HCT116 (cell line): ENCODE measurements around the gene GMDS. TPM values are rescaled to one million over a fixed set of nuclear protein-coding genes. Genes with fewer than 3 reads are reported as not detected.

Experiments
- ATAC-seq: fragments of 200-7000 bp; cut with Tn5 transposase; 2 replicates; pipeline ENCODE4 v1.9.1; 2020; ENCODE audit warnings: mild to moderate bottlenecking, moderate library complexity
- BruUV-seq: library from RNA; stranded (reverse); fragments of 400-500 nt; replicated peaks from 2 replicates; lab custom pipeline; 2021; lab: Mats Ljungman, UMichigan
- CTCF ChIA-PET: fragments of 300-600 bp; sonication (Branson Sonifier 250); formaldehyde crosslinking; loops from one replicate; lab custom pipeline; 2021; ENCODE audit warnings: antibody characterized with exemption; lab: Charles Lee
- POLR2A ChIA-PET: fragments of 300-600, 350-600 bp; sonication (Branson Sonifier 250); formaldehyde crosslinking; loops from one replicate; lab custom pipeline; 2021; ENCODE audit warnings: antibody characterized with exemption; lab: Charles Lee
- RAD21 ChIA-PET, 2 experiments: fragments of 300-600 bp; sonication (Branson Sonifier 250); formaldehyde crosslinking; loops; one replicate each; lab custom pipeline; 2023; ENCODE audit warnings: low total read pairs in 2 of 2; ENCODE audit not compliant: uncharacterized antibody in 2 of 2, unreplicated experiment in 2 of 2, low non-redundant PET in 1 of 2; lab: Charles Lee
- DNase-seq: peaks from one replicate; pipeline ENCODE4 v3.0.0-alpha.2; 2010; ENCODE audit warnings: low read depth, low spot score
- H2AFZ ChIP-seq: fragments of 200-600 bp; shearing (Covaris generic), sonication (generic); 2 replicates; pipeline ENCODE4 v1.6.1; 2017; ENCODE audit warnings: low read depth, mixed run types, mixed read lengths, antibody characterized with exemption, low read length; ENCODE audit not compliant: poor library complexity, severe bottlenecking
- H3K27ac ChIP-seq: 2 replicates; pipeline ENCODE4 v1.5.1; 2012; ENCODE audit warnings: low read depth, low read length
- H3K27me3 ChIP-seq: fragments of 200-600 bp; sonication (generic); 2 replicates; pipeline ENCODE4 v1.6.1; 2016; ENCODE audit warnings: mixed run types, low read length, mixed read lengths; ENCODE audit not compliant: insufficient read depth
- H3K36me3 ChIP-seq, 2 experiments: fragments of 200-500 bp in 1 of 2; fragments of 200-600 bp in 1 of 2; sonication (Bioruptor generic) in 1 of 2; sonication (generic) in 1 of 2; 2 replicates each; pipeline versions ENCODE4 v1.5.1 to v1.6.1; 2014 to 2016; ENCODE audit warnings: low read length in 2 of 2, inconsistent platforms in 1 of 2, mixed read lengths in 1 of 2, mixed run types in 1 of 2; ENCODE audit not compliant: insufficient read depth in 2 of 2, control insufficient read depth in 1 of 2
- H3K4me1 ChIP-seq, 2 experiments: fragments of 200-600 bp in 1 of 2; sonication (generic) in 1 of 2; 2 replicates each; pipeline versions ENCODE4 v1.5.1 to v1.6.1; 2012 to 2017; ENCODE audit warnings: low read length in 2 of 2, inconsistent platforms in 1 of 2, mild to moderate bottlenecking in 1 of 2, mixed read lengths in 1 of 2, mixed run types in 1 of 2, moderate library complexity in 1 of 2; ENCODE audit not compliant: insufficient read depth in 2 of 2, control insufficient read depth in 1 of 2
- H3K4me2 ChIP-seq: fragments of 200-600 bp; sonication (generic); 2 replicates; pipeline ENCODE4 v1.6.1; 2017; ENCODE audit warnings: mixed run types, low read length, mixed read lengths
- H3K4me3 ChIP-seq, 2 experiments: fragments of 200-600 bp in 1 of 2; sonication (generic) in 1 of 2; replicated peaks in 1 of 2; 2 replicates each; pipeline ENCODE4 v1.5.1; 2011 to 2016; ENCODE audit warnings: low read length in 2 of 2, control low read depth in 1 of 2, low read depth in 1 of 2, mild to moderate bottlenecking in 1 of 2, mixed read lengths in 1 of 2, mixed run types in 1 of 2
- H3K79me2 ChIP-seq: fragments of 200-600 bp; sonication (generic); 2 replicates; pipeline ENCODE4 v1.6.1; 2017; ENCODE audit warnings: mild to moderate bottlenecking, mixed run types, low read length, moderate library complexity, mixed read lengths; ENCODE audit not compliant: insufficient read depth
- H3K9ac ChIP-seq: fragments of 200-600 bp; sonication (generic); 2 replicates; pipeline ENCODE4 v1.6.1; 2016; ENCODE audit warnings: low read length, mixed read lengths
- H3K9me2 ChIP-seq: fragments of 200-600 bp; sonication (generic), shearing (Covaris generic); 2 replicates; pipeline ENCODE4 v1.6.1; 2017; ENCODE audit warnings: mixed run types, mild to moderate bottlenecking, moderate library complexity; ENCODE audit not compliant: insufficient read depth
- H3K9me3 ChIP-seq, 2 experiments: fragments of 200-500 bp in 1 of 2; fragments of 200-600 bp in 1 of 2; sonication (Bioruptor generic) in 1 of 2; sonication (generic) in 1 of 2; 2 replicates each; pipeline ENCODE4 v1.6.1; 2014 to 2017; ENCODE audit warnings: low read length in 2 of 2, mixed read lengths in 2 of 2, inconsistent platforms in 1 of 2, low read depth in 1 of 2, mild to moderate bottlenecking in 1 of 2, mixed run types in 1 of 2, moderate library complexity in 1 of 2; ENCODE audit not compliant: control insufficient read depth in 1 of 2, insufficient read depth in 1 of 2
- H4K20me1 ChIP-seq: fragments of 200-600 bp; sonication (generic), shearing (Covaris generic); 2 replicates; pipeline ENCODE4 v1.6.1; 2017; ENCODE audit warnings: mixed run types, mild to moderate bottlenecking, moderate library complexity; ENCODE audit not compliant: insufficient read depth
- ATF3 ChIP-seq: IDR thresholded peaks from 2 replicates; pipeline ENCODE4 v1.6.1; 2012
- CBX3 ChIP-seq: IDR thresholded peaks from 2 replicates; pipeline ENCODE4 v1.6.1; 2012; ENCODE audit warnings: low read depth
- CEBPB ChIP-seq: IDR thresholded peaks from 2 replicates; pipeline ENCODE4 v1.6.1; 2012; ENCODE audit warnings: low read depth
- CTCF ChIP-seq, 3 experiments: fragments of 200-600 bp in 1 of 3; sonication (generic) in 1 of 3; IDR thresholded peaks in 2 of 3; conservative IDR thresholded peaks in 1 of 3; 2 replicates each; pipeline ENCODE4 v1.5.1; 2012 to 2017; ENCODE audit warnings: low read depth in 2 of 3, low read length in 2 of 3, antibody characterized with exemption in 1 of 3, borderline replicate concordance in 1 of 3, control low read depth in 1 of 3, mild to moderate bottlenecking in 1 of 3, mixed read lengths in 1 of 3, mixed run types in 1 of 3, moderate library complexity in 1 of 3; ENCODE audit not compliant: insufficient read depth in 1 of 3
- EGR1 ChIP-seq: IDR thresholded peaks from 2 replicates; pipeline ENCODE4 v1.6.1; 2012; ENCODE audit warnings: low read depth
- ELF1 ChIP-seq: IDR thresholded peaks from 2 replicates; pipeline ENCODE4 v1.6.1; 2012; ENCODE audit warnings: low read depth, borderline replicate concordance
- EZH2 ChIP-seq: fragments of 200-600 bp; sonication (generic); IDR thresholded peaks from 2 replicates; pipeline ENCODE4 v1.6.1; 2017; ENCODE audit warnings: antibody characterized with exemption, mixed run types
- EZH2phosphoT487 ChIP-seq: fragments of 200-600 bp; IDR thresholded peaks from 2 replicates; pipeline ENCODE4 v1.6.1; 2018; ENCODE audit warnings: antibody characterized with exemption, borderline replicate concordance
- JUND ChIP-seq: IDR thresholded peaks from 2 replicates; pipeline ENCODE4 v1.6.1; 2012
- MAX ChIP-seq: IDR thresholded peaks from 2 replicates; pipeline ENCODE4 v1.6.1; 2012
- POLR2A ChIP-seq: IDR thresholded peaks from 2 replicates; pipeline ENCODE4 v1.7.0; 2011; ENCODE audit warnings: borderline replicate concordance; ENCODE audit not compliant: insufficient read depth, insufficient read length; ENCODE audit errors: extremely low read depth
- POLR2AphosphoS5 ChIP-seq: IDR thresholded peaks from 2 replicates; pipeline ENCODE4 v1.6.1; 2011; ENCODE audit warnings: mild to moderate bottlenecking, low read depth, low read length, moderate library complexity
- RAD21 ChIP-seq: IDR thresholded peaks from 2 replicates; pipeline ENCODE4 v1.6.1; 2012; ENCODE audit warnings: low read depth, mild to moderate bottlenecking
- REST ChIP-seq: IDR thresholded peaks from 2 replicates; pipeline ENCODE4 v1.6.1; 2012; ENCODE audit warnings: low read depth
- SRF ChIP-seq: IDR thresholded peaks from 2 replicates; pipeline ENCODE4 v1.6.1; 2012; ENCODE audit warnings: low read depth
- TCF7L2 ChIP-seq: IDR thresholded peaks from 2 replicates; pipeline ENCODE4 v1.7.0; 2011; ENCODE audit warnings: borderline replicate concordance, inconsistent platforms; ENCODE audit not compliant: insufficient read depth, insufficient read length; ENCODE audit errors: extremely low read depth
- ZBTB33 ChIP-seq: IDR thresholded peaks from 2 replicates; pipeline ENCODE4 v1.6.1; 2011; ENCODE audit warnings: mild to moderate bottlenecking, low read length, moderate library complexity; ENCODE audit not compliant: insufficient replicate concordance; ENCODE audit errors: extremely low read depth
- ZFX ChIP-seq: fragments of 450-650 bp; IDR thresholded peaks from 2 replicates; pipeline ENCODE4 v1.6.1; 2017
- ZNF274 ChIP-seq: fragments of 200-500 bp; sonication (Bioruptor generic); IDR thresholded peaks from 2 replicates; pipeline ENCODE4 v1.6.1; 2014; ENCODE audit warnings: mild to moderate bottlenecking, low read depth, low read length, inconsistent platforms
- intact Hi-C: fragments of 100-400 bp; cut with micrococcal nuclease; formaldehyde crosslinking; loops from 2 replicates; pipeline ENCODE4 v1.10.0; 2022
- total RNA-seq: library from RNA; stranded (reverse); gene quantifications from one replicate; pipeline ENCODE4 v1.2.1, GENCODE V29; 2021; ENCODE audit not compliant: unreplicated experiment

Gene GMDS
- total RNA-seq, 1 experiment from 2014 or later = 34.4 TPM

- Histone ChIP-seq H2AFZ (no peak overlapping the region), H3K9me3 (no peaks in the 10 kb centered on the region), H3K4me3 (no peak overlapping the region), H3K79me2 (peaks cover 4% of the 10 kb centered on the region; the same call in 1 of the 2 replicates), H3K9ac (no peak overlapping the region), H3K27me3 (no peaks in the 10 kb centered on the region), H3K4me1 (no peaks in the 10 kb centered on the region), H3K27ac (no peak overlapping the region), H3K9me2 (no peaks in the 10 kb centered on the region), H3K4me2 (no peak overlapping the region), H4K20me1 (no peaks in the 10 kb centered on the region), H3K36me3 (no peaks in the 10 kb centered on the region)
- BruUV-seq = no TSS peak
- ATAC-seq (no peak), DNase-seq (no peak)
- CTCF ChIA-PET = no interaction called here
- intact Hi-C loops = no loop called here
- POLR2A ChIA-PET = no interaction called here
- TF ChIP-seq ATF3 = no peak
- no peak for TF ChIP-seq MAX
- no peak for TF ChIP-seq ELF1
- no peak for TF ChIP-seq POLR2A
- no peak for TF ChIP-seq REST
- no peak for TF ChIP-seq ZBTB33
- no peak for TF ChIP-seq CTCF (IDR thresholded peaks at IDR 0.05 in 2 of 3, conservative IDR thresholded peaks at IDR 0.05 in 1 of 3; ENCODE audit: borderline replicate concordance in 1 of 3, insufficient read depth in 1 of 3, low read depth in 2 of 3, low read length in 2 of 3)
- no peak for TF ChIP-seq ZFX
- no peak for TF ChIP-seq EGR1
- TF ChIP-seq EZH2phosphoT487 = no peak
- no peak for TF ChIP-seq CEBPB
- no peak for TF ChIP-seq SRF
- no peak for TF ChIP-seq POLR2AphosphoS5
- TF ChIP-seq ZNF274 = no peak
- no peak for TF ChIP-seq RAD21
- TF ChIP-seq JUND = no peak
- no peak for TF ChIP-seq CBX3
- TF ChIP-seq EZH2 = no peak
- no peak for TF ChIP-seq TCF7L2
- RAD21 ChIA-PET = no interaction called here
Observed at GRCh38 chr6:2220154-2220553, 25.3 kb downstream of the GMDS start.
